HG03342 (cell line): ENCODE data around the gene DDX3X.
"Not testable (repeated sequence)": the region's sequence is repeated elsewhere in the genome, so short reads cannot be mapped to it uniquely, and the experiment has no call there.

Experiments used
- ATAC-seq: cut with Tn5 transposase; IDR thresholded peaks from one replicate; pipeline ENCODE4 v1.9.1; 2021; ENCODE audit warnings: mild to moderate bottlenecking, moderate library complexity; ENCODE audit not compliant: unreplicated experiment

The DDX3X gene

GRCh38 chrX:41369152-41369551, 35.2 kb downstream of the DDX3X start:
- no peak for ATAC-seq

GRCh38 chrX:41371575-41371974, 37.6 kb downstream of the DDX3X start:
- not testable (repeated sequence) for ATAC-seq

- no peak for ATAC-seq
Measured at GRCh38 chrX:41373989-41374606, 40.1 kb downstream of the DDX3X start.

GRCh38 chrX:41377624-41378023, 43.7 kb downstream of the DDX3X start:
- no peak for ATAC-seq

- ATAC-seq, result no peak
Measured at GRCh38 chrX:41381685-41382084, 47.7 kb downstream of the DDX3X start.

- ATAC-seq, result no peak
Measured at GRCh38 chrX:41382714-41383645, 49.0 kb downstream of the DDX3X start.

- ATAC-seq, result no peak
Measured at GRCh38 chrX:41384051-41384705, 50.2 kb downstream of the DDX3X start.

- no peak for ATAC-seq
Measured at GRCh38 chrX:41386222-41386990, 52.4 kb downstream of the DDX3X start.

GRCh38 chrX:41388543-41388942, 54.6 kb downstream of the DDX3X start:
- no peak for ATAC-seq

GRCh38 chrX:41389311-41389888, 55.4 kb downstream of the DDX3X start:
- ATAC-seq, result no peak

GRCh38 chrX:41390576-41390975, 56.6 kb downstream of the DDX3X start:
- not testable (repeated sequence) for ATAC-seq

GRCh38 chrX:41391606-41392005, 57.6 kb downstream of the DDX3X start:
- ATAC-seq, result no peak

- ATAC-seq, result no peak
Measured at GRCh38 chrX:41394293-41394692, 60.3 kb downstream of the DDX3X start.

- ATAC-seq, result no peak
Measured at GRCh38 chrX:41397219-41397618, 63.3 kb downstream of the DDX3X start.

- no peak for ATAC-seq
Measured at GRCh38 chrX:41397768-41398167, 63.8 kb downstream of the DDX3X start.

GRCh38 chrX:41402556-41402955, 68.6 kb downstream of the DDX3X start:
- not testable (repeated sequence) for ATAC-seq

GRCh38 chrX:41405551-41405950, 71.6 kb downstream of the DDX3X start:
- ATAC-seq, result no peak

- ATAC-seq, result no peak
Measured at GRCh38 chrX:41406201-41406600, 72.2 kb downstream of the DDX3X start.

GRCh38 chrX:41407816-41408215, 73.9 kb downstream of the DDX3X start:
- no peak for ATAC-seq

GRCh38 chrX:41408576-41408975, 74.6 kb downstream of the DDX3X start:
- ATAC-seq, result no peak

GRCh38 chrX:41409006-41409405, 75.0 kb downstream of the DDX3X start:
- no peak for ATAC-seq
